H1 (cell line): ENCODE results near the gene COL9A2. TPM values are rescaled to one million over a fixed set of nuclear protein-coding genes. Genes with fewer than 3 reads are reported as not detected.

Source experiments
- BRCA1 ChIP-seq: IDR thresholded peaks from 2 replicates; pipeline ENCODE4 v1.6.1; 2012; ENCODE audit warnings: low read depth, low read length, improper control_type of control experiment
- CHD7 ChIP-seq: fragments of 300-600 bp; sonication (generic); IDR thresholded peaks from 2 replicates; pipeline ENCODE4 v1.7.1; 2012; ENCODE audit warnings: low read length, moderate library complexity, mild to moderate bottlenecking, inconsistent platforms; ENCODE audit not compliant: insufficient replicate concordance
- EZH2 ChIP-seq: fragments of 200-600 bp; sonication (generic); IDR thresholded peaks from 2 replicates; pipeline ENCODE4 v1.7.1; 2012; ENCODE audit warnings: low read depth, mild to moderate bottlenecking, moderate library complexity, low read length, inconsistent platforms; ENCODE audit not compliant: severe bottlenecking
- NANOG ChIP-seq: IDR thresholded peaks from 2 replicates; pipeline ENCODE4 v1.6.1; 2011; ENCODE audit warnings: low read length, low read depth, mild to moderate bottlenecking, inconsistent platforms; ENCODE audit not compliant: insufficient read depth, poor library complexity, severe bottlenecking
- NRF1 ChIP-seq: IDR thresholded peaks from 2 replicates; pipeline ENCODE4 v1.6.1; 2011; ENCODE audit warnings: mild to moderate bottlenecking, low read depth, low read length, improper control_type of control experiment
- RAD21 ChIP-seq, 2 experiments: IDR thresholded peaks in 1 of 2; conservative IDR thresholded peaks in 1 of 2; 2 replicates each; pipeline ENCODE4 v1.6.1; 2011; ENCODE audit warnings: low read depth in 2 of 2, low read length in 2 of 2, improper control_type of control experiment in 1 of 2, inconsistent platforms in 1 of 2, mild to moderate bottlenecking in 1 of 2, moderate library complexity in 1 of 2
- SIRT6 ChIP-seq: IDR thresholded peaks from one replicate; pipeline ENCODE4 v1.7.1; 2012; ENCODE audit warnings: low read length, inconsistent platforms
- SIX5 ChIP-seq: IDR thresholded peaks from 2 replicates; pipeline ENCODE4 v1.6.1; 2011; ENCODE audit warnings: mild to moderate bottlenecking, low read depth, low read length
- SP4 ChIP-seq: IDR thresholded peaks from 2 replicates; pipeline ENCODE4 v1.6.1; 2012; ENCODE audit warnings: low read length, inconsistent platforms
- TAF7 ChIP-seq: optimal IDR thresholded peaks from 2 replicates; pipeline ENCODE3; 2011; ENCODE audit warnings: low read depth, mild to moderate bottlenecking, inconsistent platforms, low read length, moderate library complexity, borderline replicate concordance
- YY1 ChIP-seq: IDR thresholded peaks from 2 replicates; pipeline ENCODE4 v1.6.1; 2011; ENCODE audit warnings: low read depth, mild to moderate bottlenecking, low read length
- polyA plus RNA-seq, 7 experiments: library from polyadenylated mRNA; depleted of rRNA in 3 of 7; stranded (reverse) in 5 of 7; unstranded in 2 of 7; fragments of >200 nt in 5 of 7; fragments of 200-250 nt in 2 of 7; gene quantifications; 1 replicate in 5 of 7; 2 replicates in 1 of 7; 4 replicates in 1 of 7; pipeline versions ENCODE4 v1.2.1 to v1.2.3, GENCODE V29; 2011 to 2013; ENCODE audit warnings: missing spikeins in 2 of 7, mixed read lengths in 2 of 7
- total RNA-seq: library from RNA; stranded (reverse); fragmentation: NEBNext Ultra II Directional; extraction: Animal tissue kit (Norgen Biotek cat#: 25700); gene quantifications from 2 replicates; pipeline ENCODE4 v1.2.1, GENCODE V29; 2021

The COL9A2 gene
- total and polyA plus RNA-seq, 2 of the 8 experiments (the other 6 are each of a cell fraction or from before 2014, with no cell fraction given): 3.2 to 3.3 TPM

GRCh38 chr1:40315239-40315794 is 1.8 kb downstream of the COL9A2 start (continued):
- TF ChIP-seq CHD7: no peak
- TF ChIP-seq YY1: 0 out of 2 replicates have a peak, but pooled peaks have one; percentile 53
- TF ChIP-seq SIRT6: no peak
- no peak for TF ChIP-seq NRF1
- TF ChIP-seq SP4: peak; percentile 65; the same call in 1 of the 2 replicates
- no peak for TF ChIP-seq EZH2
- no peak for TF ChIP-seq SIX5
- TF ChIP-seq NANOG: no peak
- no peak for TF ChIP-seq BRCA1
- TF ChIP-seq TAF7: no peak
- peak; percentile 60 to 66 for TF ChIP-seq RAD21 (IDR thresholded peaks at IDR 0.05 in 1 of 2, conservative IDR thresholded peaks at IDR 0.05 in 1 of 2; ENCODE audit: low read depth in 2 of 2, low read length in 2 of 2)
